Measurements from ENCODE around the gene APBB2.
"Not testable (repeated sequence)": the region's sequence is repeated elsewhere in the genome, so short reads cannot be mapped to it uniquely, and the experiment has no call there.

The APBB2 gene

GRCh38 chr4:41002309-41002708, 212.0 kb downstream of the APBB2 start:
- DNase-seq = no peak

GRCh38 chr4:41000356-41000755, 214.0 kb downstream of the APBB2 start:
- DNase-seq = no peak

- DNase-seq = no peak
Measured at GRCh38 chr4:40998675-40999358, 215.5 kb downstream of the APBB2 start.

- no peak for DNase-seq
Measured at GRCh38 chr4:40995850-40996249, 218.5 kb downstream of the APBB2 start.

- DNase-seq = not testable (repeated sequence)
Measured at GRCh38 chr4:40994321-40994720, 220.0 kb downstream of the APBB2 start.

GRCh38 chr4:40993296-40993693, 221.0 kb downstream of the APBB2 start:
- not testable (repeated sequence) for DNase-seq

- DNase-seq = no peak
Measured at GRCh38 chr4:40992472-40993295, 221.7 kb downstream of the APBB2 start.

- no peak for DNase-seq
Measured at GRCh38 chr4:40991908-40992307, 222.4 kb downstream of the APBB2 start.

GRCh38 chr4:40990899-40991265, 223.5 kb downstream of the APBB2 start:
- DNase-seq = no peak

GRCh38 chr4:40990236-40990898, 224.0 kb downstream of the APBB2 start:
- no peak for DNase-seq

- no peak for DNase-seq
Measured at GRCh38 chr4:40987151-40987550, 227.2 kb downstream of the APBB2 start.

- DNase-seq = no peak
Measured at GRCh38 chr4:40986375-40986774, 228.0 kb downstream of the APBB2 start.

GRCh38 chr4:40984051-40984450, 230.3 kb downstream of the APBB2 start:
- no peak for DNase-seq

GRCh38 chr4:40980318-40980883, 233.9 kb downstream of the APBB2 start:
- DNase-seq = no peak

- DNase-seq = no peak
Measured at GRCh38 chr4:40978548-40978947, 235.8 kb downstream of the APBB2 start.

GRCh38 chr4:40976343-40976742, 238.0 kb downstream of the APBB2 start:
- DNase-seq = peak; percentile 25

- DNase-seq = no peak
Measured at GRCh38 chr4:40972722-40973121, 241.6 kb downstream of the APBB2 start.

- DNase-seq = no peak
Measured at GRCh38 chr4:40971338-40971737, 243.0 kb downstream of the APBB2 start.

- DNase-seq = no peak
Measured at GRCh38 chr4:40969501-40969900, 244.8 kb downstream of the APBB2 start.

- no peak for DNase-seq
Measured at GRCh38 chr4:40967550-40967949, 246.8 kb downstream of the APBB2 start.

- no peak for DNase-seq
Measured at GRCh38 chr4:40966091-40966490, 248.3 kb downstream of the APBB2 start.

GRCh38 chr4:40963897-40964478, 250.4 kb downstream of the APBB2 start:
- no peak for DNase-seq

GRCh38 chr4:40962551-40963180, 251.7 kb downstream of the APBB2 start:
- no peak for DNase-seq
